Fibroblast of lung (primary cell): ENCODE data around the gene SPINDOC.

Experiments
- EZH2 ChIP-seq: IDR thresholded peaks from 2 replicates; pipeline ENCODE4 v1.5.1; 2012; ENCODE audit warnings: low read length, control low read depth, mild to moderate bottlenecking; ENCODE audit errors: missing control alignments
- TF ChIP-seq, protein P1 (sequence below), 2 donors: IDR thresholded peaks in 1 of 2; conservative IDR thresholded peaks in 1 of 2; 1 replicate in 1 of 2; 2 replicates in 1 of 2; pipeline ENCODE4 v1.5.1; 2011 to 2012; ENCODE audit warnings: low read length in 2 of 2, control low read depth in 1 of 2, inconsistent platforms in 1 of 2, low read depth in 1 of 2, mild to moderate bottlenecking in 1 of 2

DNA sequence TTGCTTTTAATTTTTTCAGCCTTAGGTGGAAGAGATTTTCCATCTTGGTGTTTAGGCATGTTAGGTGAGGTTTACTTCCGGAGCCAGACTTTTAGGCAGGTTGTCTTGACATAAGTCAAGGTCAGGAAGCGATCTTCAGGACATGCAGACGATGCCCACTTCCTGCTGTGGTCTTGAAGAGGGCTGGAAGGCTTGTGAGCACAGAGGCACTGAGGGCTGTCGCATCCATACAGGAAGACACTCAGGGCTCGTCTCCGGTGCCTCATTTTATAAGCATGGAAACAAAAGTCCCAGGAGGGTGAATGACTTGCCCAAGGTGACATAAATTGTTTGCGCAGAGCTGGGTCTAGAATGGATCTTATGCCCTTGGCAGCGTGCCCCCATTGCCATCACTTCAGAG is 56.4 kb downstream of the SPINDOC start:
- TF ChIP-seq, protein P1, sequence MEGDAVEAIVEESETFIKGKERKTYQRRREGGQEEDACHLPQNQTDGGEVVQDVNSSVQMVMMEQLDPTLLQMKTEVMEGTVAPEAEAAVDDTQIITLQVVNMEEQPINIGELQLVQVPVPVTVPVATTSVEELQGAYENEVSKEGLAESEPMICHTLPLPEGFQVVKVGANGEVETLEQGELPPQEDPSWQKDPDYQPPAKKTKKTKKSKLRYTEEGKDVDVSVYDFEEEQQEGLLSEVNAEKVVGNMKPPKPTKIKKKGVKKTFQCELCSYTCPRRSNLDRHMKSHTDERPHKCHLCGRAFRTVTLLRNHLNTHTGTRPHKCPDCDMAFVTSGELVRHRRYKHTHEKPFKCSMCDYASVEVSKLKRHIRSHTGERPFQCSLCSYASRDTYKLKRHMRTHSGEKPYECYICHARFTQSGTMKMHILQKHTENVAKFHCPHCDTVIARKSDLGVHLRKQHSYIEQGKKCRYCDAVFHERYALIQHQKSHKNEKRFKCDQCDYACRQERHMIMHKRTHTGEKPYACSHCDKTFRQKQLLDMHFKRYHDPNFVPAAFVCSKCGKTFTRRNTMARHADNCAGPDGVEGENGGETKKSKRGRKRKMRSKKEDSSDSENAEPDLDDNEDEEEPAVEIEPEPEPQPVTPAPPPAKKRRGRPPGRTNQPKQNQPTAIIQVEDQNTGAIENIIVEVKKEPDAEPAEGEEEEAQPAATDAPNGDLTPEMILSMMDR (conservative IDR thresholded peaks at IDR 0.05 in 1 of 2, IDR thresholded peaks at IDR 0.05 in 1 of 2; ENCODE audit: low read depth in 1 of 2, low read length in 2 of 2), result no peak
- TF ChIP-seq EZH2, result no peak
